IMR-90 (cell line): ENCODE data around the gene MZB1. TPM values are rescaled to one million over a fixed set of nuclear protein-coding genes. Genes with fewer than 3 reads are reported as not detected.

Source experiments
- ATAC-seq: fragments of 200-7000 bp; cut with Tn5 transposase; 2 replicates; pipeline ENCODE4 v1.9.1; 2020; ENCODE audit warnings: low read depth, mild to moderate bottlenecking, moderate library complexity
- BruUV-seq: library from RNA; stranded (reverse); fragments of 400-500 nt; replicated peaks from 2 replicates; lab custom pipeline; 2021; lab: Mats Ljungman, UMichigan
- CTCF ChIA-PET: fragments of 300-600 bp; formaldehyde crosslinking; extraction: SDS; loops from one replicate; lab custom pipeline; 2021; ENCODE audit warnings: antibody characterized with exemption; lab: Yijun Ruan, JAX
- POLR2A ChIA-PET: fragments of 300-600 bp; sonication (Branson Sonifier 250); formaldehyde crosslinking; loops from one replicate; lab custom pipeline; 2022; ENCODE audit warnings: antibody characterized with exemption; ENCODE audit not compliant: unreplicated experiment; lab: Charles Lee
- DNase-seq: peaks from one replicate; pipeline ENCODE4 v3.0.0; 2013
- H2AFZ ChIP-seq: replicated peaks from 2 replicates; pipeline ENCODE3; 2013; ENCODE audit warnings: low read length, mild to moderate bottlenecking; ENCODE audit not compliant: poor library complexity
- H2AK5ac ChIP-seq: 2 replicates; pipeline ENCODE4 v1.6.1; 2013; ENCODE audit warnings: low read depth, low read length, inconsistent platforms
- H2AK9ac ChIP-seq: replicated peaks from 2 replicates; pipeline ENCODE3; 2013; ENCODE audit warnings: mild to moderate bottlenecking, low read depth, low read length, moderate library complexity; ENCODE audit not compliant: poor library complexity
- H2BK120ac ChIP-seq: 2 replicates; pipeline ENCODE4 v1.6.1; 2013; ENCODE audit warnings: low read depth, low read length, inconsistent platforms
- H2BK15ac ChIP-seq: 3 replicates; pipeline ENCODE4 v1.6.1; 2013; ENCODE audit warnings: low read depth, low read length, inconsistent platforms
- H2BK20ac ChIP-seq: 2 replicates; pipeline ENCODE4 v1.6.1; 2013; ENCODE audit warnings: low read depth, mild to moderate bottlenecking, inconsistent platforms, low read length, moderate library complexity
- H2BK5ac ChIP-seq: 2 replicates; pipeline ENCODE4 v1.6.1; 2013; ENCODE audit warnings: mild to moderate bottlenecking, low read depth, low read length, inconsistent platforms; ENCODE audit not compliant: poor library complexity, severe bottlenecking
- H3K14ac ChIP-seq: replicated peaks from 2 replicates; pipeline ENCODE4 v1.6.1; 2013; ENCODE audit warnings: low read depth, low read length, inconsistent platforms
- H3K18ac ChIP-seq: 2 replicates; pipeline ENCODE4 v1.6.1; 2013; ENCODE audit warnings: low read depth, low read length, control low read depth
- H3K23ac ChIP-seq: 2 replicates; pipeline ENCODE4 v1.6.1; 2013; ENCODE audit warnings: low read depth, low read length, inconsistent platforms
- H3K27ac ChIP-seq: 2 replicates; pipeline ENCODE4 v1.5.1; 2013; ENCODE audit warnings: mild to moderate bottlenecking, control low read depth, low read length; ENCODE audit not compliant: insufficient read depth
- H3K27me3 ChIP-seq: 2 replicates; pipeline ENCODE4 v1.6.1; 2013; ENCODE audit warnings: low read length; ENCODE audit not compliant: control insufficient read depth, insufficient read depth
- H3K36me3 ChIP-seq: 2 replicates; pipeline ENCODE4 v1.6.1; 2013; ENCODE audit warnings: low read length, mixed read lengths; ENCODE audit not compliant: control insufficient read depth, insufficient read depth
- H3K4ac ChIP-seq: 2 replicates; pipeline ENCODE4 v1.6.1; 2013; ENCODE audit warnings: low read depth, low read length, inconsistent platforms
- H3K4me1 ChIP-seq: 2 replicates; pipeline ENCODE4 v1.6.1; 2013; ENCODE audit warnings: low read length, mixed read lengths; ENCODE audit not compliant: control insufficient read depth, insufficient read depth
- H3K4me2 ChIP-seq: 2 replicates; pipeline ENCODE4 v1.6.1; 2013; ENCODE audit warnings: low read depth, mild to moderate bottlenecking, control low read depth, low read length, moderate library complexity
- H3K4me3 ChIP-seq: 2 replicates; pipeline ENCODE4 v1.5.1; 2013; ENCODE audit warnings: low read depth, mild to moderate bottlenecking, control low read depth, low read length, moderate library complexity; ENCODE audit not compliant: insufficient read depth
- H3K56ac ChIP-seq: 2 replicates; pipeline ENCODE4 v1.6.1; 2013; ENCODE audit warnings: low read length, inconsistent platforms; ENCODE audit not compliant: insufficient read depth; ENCODE audit errors: extremely low read depth
- H3K79me1 ChIP-seq, 2 experiments: 2 replicates each; pipeline ENCODE4 v1.6.1; 2013; ENCODE audit warnings: low read length in 2 of 2, inconsistent platforms in 1 of 2, low read depth in 1 of 2
- H3K9ac ChIP-seq: 2 replicates; pipeline ENCODE4 v1.6.1; 2013; ENCODE audit warnings: low read depth, low read length, control low read depth
- H3K9me1 ChIP-seq: 2 replicates; pipeline ENCODE4 v1.6.1; 2013; ENCODE audit warnings: low read length, inconsistent platforms; ENCODE audit not compliant: insufficient read depth
- H3K9me3 ChIP-seq: 2 replicates; pipeline ENCODE4 v1.6.1; 2013; ENCODE audit warnings: low read length; ENCODE audit not compliant: control insufficient read depth, insufficient read depth
- H4K20me1 ChIP-seq: 2 replicates; pipeline ENCODE4 v1.6.1; 2013; ENCODE audit warnings: low read length, inconsistent platforms; ENCODE audit not compliant: insufficient read depth
- H4K5ac ChIP-seq: 2 replicates; pipeline ENCODE4 v1.6.1; 2013; ENCODE audit warnings: mild to moderate bottlenecking, low read depth, low read length, control low read depth
- H4K8ac ChIP-seq, 2 experiments: 2 replicates each; pipeline ENCODE4 v1.6.1; 2013; ENCODE audit warnings: low read depth in 2 of 2, low read length in 2 of 2, control low read depth in 1 of 2, inconsistent platforms in 1 of 2
- H4K91ac ChIP-seq: 2 replicates; pipeline ENCODE4 v1.6.1; 2013; ENCODE audit warnings: low read depth, low read length, inconsistent platforms; ENCODE audit not compliant: insufficient read depth
- RAD21 ChIP-seq: IDR thresholded peaks from 2 replicates; pipeline ENCODE4 v1.6.1; 2012; ENCODE audit warnings: low read length, improper control_type of control experiment
- RCOR1 ChIP-seq: IDR thresholded peaks from 2 replicates; pipeline ENCODE4 v1.6.1; 2012; ENCODE audit warnings: mild to moderate bottlenecking, low read length, improper control_type of control experiment; ENCODE audit not compliant: insufficient replicate concordance
- RFX5 ChIP-seq: IDR thresholded peaks from 2 replicates; pipeline ENCODE4 v1.8.0; 2012; ENCODE audit warnings: low read depth, mild to moderate bottlenecking, low read length, moderate library complexity
- WGBS, 2 experiments: methylation state at CpG; one replicate each; pipeline versions ENCODE4 v1.1.5 to v1.1.7; 2013; ENCODE audit warnings: missing lambda C conversion rate in 2 of 2; ENCODE audit not compliant: insufficient read length in 1 of 2; ENCODE audit errors: extremely low coverage in 2 of 2; 5-methylcytosine and 5-hydroxymethylcytosine counted together
- dilution Hi-C: fragments of 300-500 bp; cut with HindIII; formaldehyde crosslinking; loops from one replicate; pipeline ENCODE4 v1.14.3; 2018; ENCODE audit warnings: low sequenced_read_pairs; ENCODE audit not compliant: unreplicated experiment
- in situ Hi-C: fragments of 300-500 bp; cut with MboI; formaldehyde crosslinking; loops from 3 replicates; pipeline ENCODE4 v1.14.3; 2019; ENCODE audit warnings: low sequenced_read_pairs, inconsistent platforms, mixed read lengths
- intact Hi-C: fragments of 100-400 bp; cut with micrococcal nuclease; formaldehyde crosslinking; loops from 2 replicates; pipeline ENCODE4 v1.10.0; 2022
- polyA plus RNA-seq, 3 experiments: library from polyadenylated mRNA; depleted of rRNA; stranded (reverse); fragments of >200 nt; gene quantifications; 2 replicates each; pipeline ENCODE4 v1.2.3, GENCODE V29; 2012; ENCODE audit warnings: low replicate concordance in 1 of 3
- total RNA-seq: library from RNA; depleted of rRNA; stranded (reverse); fragments of >200 nt; gene quantifications from 2 replicates; pipeline ENCODE4 v1.2.3, GENCODE V29; 2012

The MZB1 gene
- total and polyA plus RNA-seq, 2 of the 4 experiments (the other 2 are of a cell fraction): not detected

GRCh38 chr5:139431706-139432105 is 42.0 kb upstream of the MZB1 start:
- CTCF ChIA-PET: no interaction called here
- BruUV-seq: no TSS peak
- ATAC-seq: no peak

More at GRCh38 chr5:139431706-139432105, 42.0 kb upstream of the MZB1 start:
- Histone ChIP-seq H2BK5ac (no peak overlapping the region), H4K91ac (no peak overlapping the region), H3K79me1 (no peaks in the 10 kb centered on the region; a peak in 1 of 4 replicates), H3K56ac (no peak overlapping the region), H3K27ac (no peak overlapping the region), H3K4ac (no peak overlapping the region), H3K27me3 (no peaks in the 10 kb centered on the region), H3K14ac (no peak overlapping the region), H3K4me2 (no peak overlapping the region), H4K5ac (no peak overlapping the region), H3K18ac (no peak overlapping the region), H2BK15ac (no peak overlapping the region), H2AFZ (no peak overlapping the region), H3K4me3 (no peak overlapping the region), H2BK120ac (no peak overlapping the region), H2AK9ac (no peak overlapping the region), H3K4me1 (no peaks in the 10 kb centered on the region), H2AK5ac (no peak overlapping the region), H4K20me1 (no peaks in the 10 kb centered on the region), H4K8ac (no peak overlapping the region), H3K9ac (no peak overlapping the region), H3K23ac (no peak overlapping the region), H3K36me3 (peaks cover 10% of the 10 kb centered on the region), H3K9me3 (no peaks in the 10 kb centered on the region), H3K9me1 (0 out of 2 replicates have a peak, but pooled peaks cover 1% of the 10 kb centered on the region), H2BK20ac (no peak overlapping the region)
- in situ Hi-C loops (no loop called here), dilution Hi-C loops (no loop called here), intact Hi-C loops (no loop called here)
- WGBS, 2 experiments: no CpG with 5 or more reads among the region's 1 CpG
- DNase-seq: peak; percentile 28
- POLR2A ChIA-PET: no interaction called here
- TF ChIP-seq RFX5 (no peak), RAD21 (no peak), RCOR1 (no peak)
